ENCODE results near the gene SPDYE2B.
"Not testable (repeated sequence)": the region's sequence is repeated elsewhere in the genome, so short reads cannot be mapped to it uniquely, and the experiment has no call there.

Gene SPDYE2B

DNA sequence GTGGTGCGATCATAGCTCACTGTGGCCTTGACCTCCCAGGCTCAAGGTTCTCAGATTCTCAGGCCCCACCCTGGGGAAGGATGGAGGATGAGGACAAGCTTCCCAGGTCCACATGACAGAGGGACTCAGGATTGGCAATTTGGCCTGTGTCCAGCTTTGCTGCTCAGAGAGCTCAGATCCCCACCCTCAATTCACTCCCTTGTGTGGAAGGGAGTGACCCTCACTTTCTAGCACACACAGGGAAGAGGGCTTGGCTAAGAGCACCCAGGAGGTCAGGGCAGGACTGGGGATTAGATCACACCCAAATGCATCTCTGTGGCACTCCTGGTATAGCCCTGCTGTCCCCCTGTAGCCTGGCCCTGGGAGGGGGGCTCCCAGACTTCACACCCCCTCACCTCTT is 6.7 kb upstream of the SPDYE2B start:
- DNase-seq: not testable (repeated sequence)

DNA sequence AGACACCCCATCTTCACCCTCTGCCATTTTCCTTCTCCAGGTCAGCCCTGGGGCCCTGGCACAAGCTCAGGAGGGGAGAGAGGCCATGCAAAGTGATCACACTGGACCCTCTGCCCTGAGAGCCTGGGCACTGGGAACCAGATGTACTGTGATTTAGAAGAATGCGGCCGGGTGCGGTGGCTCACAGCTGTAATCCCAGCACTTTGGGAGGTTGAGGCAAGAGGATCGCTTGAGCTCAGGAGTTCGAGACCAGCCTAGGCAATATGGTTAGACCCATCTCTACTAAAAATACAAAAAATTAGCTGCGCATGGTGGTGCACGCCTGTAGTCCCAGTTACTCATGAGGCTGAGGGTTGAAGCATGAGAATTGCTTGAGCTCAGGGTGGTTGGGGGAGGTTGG is 2.3 kb upstream of the SPDYE2B start:
- DNase-seq: not testable (repeated sequence)

GRCh38 chr7:102664765-102665164 is 14.6 kb downstream of the SPDYE2B start:
- DNase-seq: not testable (repeated sequence)

- not testable (repeated sequence) for DNase-seq
Measured at GRCh38 chr7:102666850-102667249, 16.7 kb downstream of the SPDYE2B start.

GRCh38 chr7:102667523-102667922 is 17.4 kb downstream of the SPDYE2B start:
- DNase-seq: not testable (repeated sequence)

DNA sequence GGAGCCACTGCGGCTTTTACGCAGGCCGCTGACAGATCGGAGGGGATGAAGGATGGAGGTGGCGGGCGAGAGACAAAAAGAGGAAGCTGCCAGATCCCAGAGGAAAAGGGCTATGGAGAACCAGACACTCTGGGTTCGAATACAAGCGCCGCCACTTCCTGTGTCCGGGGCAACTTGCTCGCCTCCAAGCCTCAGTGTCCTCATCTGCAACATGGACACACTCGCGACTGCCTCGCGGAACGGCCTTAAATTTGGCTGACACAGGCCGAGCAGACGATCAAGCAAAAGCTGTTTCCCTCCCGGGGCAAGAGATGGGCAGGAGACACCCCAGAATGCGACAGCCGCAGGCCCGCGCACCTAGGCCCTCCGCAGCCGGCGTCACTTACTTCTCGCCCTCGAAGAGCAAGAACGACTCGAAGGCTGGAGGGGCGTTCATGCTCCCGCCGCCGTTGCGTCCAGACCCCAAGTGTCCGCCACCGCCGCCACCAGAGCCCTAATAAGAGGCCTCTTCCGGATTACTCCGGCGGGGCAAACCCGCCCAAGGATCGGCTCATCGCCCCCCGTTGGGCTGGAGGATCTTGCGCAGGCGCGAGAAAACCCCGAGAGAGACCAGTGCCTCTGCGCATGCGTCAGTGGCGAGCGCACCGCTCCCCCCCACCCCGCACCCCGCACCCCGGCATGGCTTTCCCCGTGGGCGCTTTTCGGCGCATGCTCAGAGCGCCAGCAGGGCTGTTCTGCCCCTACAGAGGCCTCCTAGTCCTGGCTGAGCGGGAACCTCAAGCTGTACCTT is 21.2 kb downstream of the SPDYE2B start, which contains the start of gene POLR2J2:
POLR2J2 (minus strand) TSS at position 498 of the 790 bp plus-strand sequence; CDS start at position 436, 62 bp downstream.
- DNase-seq: not testable (repeated sequence)

DNA sequence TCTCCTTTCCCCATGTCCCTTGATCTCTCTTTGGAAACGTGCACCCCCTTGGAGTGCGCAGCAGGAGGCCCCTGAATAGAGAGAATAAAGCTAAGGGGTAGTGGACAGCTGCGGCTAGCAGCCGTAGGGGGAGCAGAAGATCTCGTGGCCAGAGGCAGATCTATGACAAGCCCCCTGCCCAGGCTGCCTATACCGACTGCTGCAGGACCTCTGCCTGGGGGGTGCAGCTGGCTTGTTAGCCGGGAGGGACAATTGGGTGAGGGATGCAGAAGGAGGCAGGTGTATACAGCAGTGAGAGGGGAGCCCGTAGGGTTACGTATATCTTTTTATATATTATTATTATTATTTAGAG is 21.8 kb downstream of the SPDYE2B start:
- not testable (repeated sequence) for DNase-seq

GRCh38 chr7:102673447-102674067 is 23.4 kb downstream of the SPDYE2B start:
- not testable (repeated sequence) for DNase-seq

DNA sequence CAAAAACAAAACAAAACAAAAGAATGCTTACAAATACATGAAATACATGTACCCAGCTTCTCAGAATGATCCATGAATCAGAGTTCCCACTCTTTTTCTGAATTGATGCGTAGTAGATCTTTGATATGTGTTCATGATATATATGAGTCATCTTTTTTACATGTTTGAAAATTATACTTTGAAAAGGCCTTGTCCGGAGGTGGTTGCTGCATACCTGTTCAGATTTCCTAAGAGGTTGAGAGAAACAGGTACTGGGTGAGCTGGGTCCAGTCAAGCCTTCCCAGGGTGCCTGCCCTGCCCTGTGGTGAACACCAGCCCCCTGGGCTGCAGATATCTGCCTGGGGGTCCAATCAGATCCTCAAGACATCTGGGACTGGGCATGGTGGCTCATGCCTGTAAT is 25.4 kb downstream of the SPDYE2B start:
- not testable (repeated sequence) for DNase-seq

GRCh38 chr7:102680780-102681179 is 30.7 kb downstream of the SPDYE2B start:
- DNase-seq: not testable (repeated sequence)

GRCh38 chr7:102682560-102682959 is 32.4 kb downstream of the SPDYE2B start:
- not testable (repeated sequence) for DNase-seq

DNA sequence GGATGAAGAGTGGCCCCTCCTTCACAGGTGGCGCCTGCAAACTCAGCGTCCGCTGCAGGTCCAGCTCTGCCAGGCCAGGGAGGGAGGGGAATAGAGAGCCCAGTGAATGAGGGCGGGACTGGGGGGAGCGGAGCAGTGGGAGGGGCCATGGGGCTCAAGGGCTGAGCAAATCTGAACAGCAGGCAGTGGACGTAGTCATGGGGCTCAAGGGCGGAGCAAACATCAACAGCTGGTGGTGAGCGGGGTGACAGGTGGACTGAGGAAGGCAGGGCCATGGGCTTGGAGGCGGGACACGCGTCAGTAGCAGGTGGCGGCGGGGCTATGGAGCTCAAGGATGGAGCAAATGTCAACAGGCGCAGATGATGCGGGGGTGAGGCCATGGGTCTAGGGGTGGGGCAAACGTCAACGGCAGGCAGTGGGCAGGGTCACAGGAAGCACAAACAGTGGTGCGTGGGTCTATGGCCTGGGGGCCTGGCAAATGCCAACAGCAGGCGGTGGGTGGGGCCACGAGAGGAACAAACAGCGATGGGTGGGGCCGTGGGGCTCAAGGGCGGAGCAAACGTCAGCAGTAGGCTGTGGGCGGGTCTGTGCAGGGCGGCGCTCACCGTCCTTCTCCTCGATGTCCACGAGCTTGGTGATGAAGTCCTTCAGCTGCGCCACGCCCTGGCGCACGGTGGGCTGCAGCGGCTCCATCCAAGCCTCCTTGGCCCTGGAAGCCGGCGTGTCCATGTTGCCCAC is 38.3 kb downstream of the SPDYE2B start:
- DNase-seq: not testable (repeated sequence)

DNA sequence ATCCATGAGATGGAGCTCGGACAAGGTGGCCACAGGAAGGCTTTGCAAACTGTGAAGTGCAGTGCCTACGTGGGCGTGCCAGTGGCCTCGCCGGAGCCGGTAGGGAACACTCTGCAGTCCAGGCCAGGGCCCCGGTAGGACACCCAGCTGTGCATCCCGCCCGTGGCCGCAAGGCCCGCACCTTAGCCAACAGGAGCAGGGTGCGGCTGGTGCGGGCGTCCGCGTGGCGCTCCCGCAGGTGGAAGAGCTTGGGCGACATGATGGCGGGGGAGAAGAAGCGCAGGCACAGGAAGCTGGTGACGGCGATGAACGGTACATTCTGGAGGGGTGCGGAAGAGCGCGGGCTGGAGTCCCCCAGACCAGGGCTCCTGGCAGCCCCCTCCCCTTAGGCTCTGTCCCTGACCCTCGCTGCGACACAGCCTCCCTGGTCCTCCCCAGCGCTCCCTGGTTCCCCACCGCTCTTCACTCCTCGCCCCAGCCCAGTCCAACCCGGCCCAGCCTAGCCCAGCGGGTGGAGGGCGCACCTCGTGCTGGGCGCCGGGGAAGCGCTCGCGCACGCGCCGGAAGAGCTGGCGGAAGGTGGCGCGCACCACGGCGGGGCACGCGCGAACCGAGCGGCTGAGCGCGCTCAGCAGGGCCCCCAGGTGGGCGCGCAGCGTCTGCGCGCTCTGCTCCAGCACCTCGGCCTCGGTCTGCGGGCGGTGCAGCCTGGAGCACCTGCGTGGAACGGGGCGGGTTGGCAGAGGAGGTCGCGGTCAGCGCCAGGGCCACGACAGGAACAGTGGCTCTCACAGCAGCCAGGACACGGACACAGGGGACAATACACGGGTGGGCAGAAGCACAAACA is 39.5 kb downstream of the SPDYE2B start:
- DNase-seq: not testable (repeated sequence)

GRCh38 chr7:102690602-102691001 is 40.5 kb downstream of the SPDYE2B start:
- DNase-seq: not testable (repeated sequence)

DNA sequence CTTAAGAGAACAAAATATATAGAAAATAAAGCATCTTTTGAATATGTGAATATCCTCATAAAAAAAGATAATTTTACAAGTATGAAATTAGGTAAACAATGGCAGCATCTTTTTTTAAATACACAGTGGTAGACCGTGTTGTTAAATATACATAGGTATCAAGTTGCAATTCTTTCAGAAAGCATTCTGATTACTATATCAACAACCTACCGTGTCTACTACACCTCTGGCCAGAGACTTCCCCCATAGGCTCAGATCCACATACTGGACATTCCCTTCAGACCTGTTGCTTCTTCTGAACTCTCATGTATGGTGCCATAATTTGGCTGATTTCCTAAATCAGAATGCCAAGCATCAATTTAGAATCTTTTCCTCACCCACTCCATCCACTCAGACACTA is 43.9 kb downstream of the SPDYE2B start:
- not testable (repeated sequence) for DNase-seq

- DNase-seq: not testable (repeated sequence)
Measured at GRCh38 chr7:102695033-102695552, 45.0 kb downstream of the SPDYE2B start.

DNA sequence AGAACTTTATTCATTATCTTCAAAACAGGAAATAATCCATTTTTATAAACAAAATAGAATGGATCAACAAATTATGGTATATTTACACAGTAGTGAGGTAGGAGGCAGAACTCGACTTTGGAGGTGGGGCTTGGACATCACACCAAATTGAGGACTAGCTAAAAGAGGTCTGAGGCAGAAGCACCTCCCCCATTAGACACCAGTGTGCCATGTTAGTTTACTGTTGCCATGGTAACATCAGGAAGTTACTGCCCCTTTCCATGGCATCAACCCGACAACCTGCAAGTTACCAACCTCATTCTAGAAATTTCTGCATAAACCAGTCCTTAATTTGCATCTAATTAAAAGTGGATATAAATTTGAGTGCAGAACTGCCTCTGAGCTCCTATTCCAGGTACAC is 45.9 kb downstream of the SPDYE2B start:
- not testable (repeated sequence) for DNase-seq

DNA sequence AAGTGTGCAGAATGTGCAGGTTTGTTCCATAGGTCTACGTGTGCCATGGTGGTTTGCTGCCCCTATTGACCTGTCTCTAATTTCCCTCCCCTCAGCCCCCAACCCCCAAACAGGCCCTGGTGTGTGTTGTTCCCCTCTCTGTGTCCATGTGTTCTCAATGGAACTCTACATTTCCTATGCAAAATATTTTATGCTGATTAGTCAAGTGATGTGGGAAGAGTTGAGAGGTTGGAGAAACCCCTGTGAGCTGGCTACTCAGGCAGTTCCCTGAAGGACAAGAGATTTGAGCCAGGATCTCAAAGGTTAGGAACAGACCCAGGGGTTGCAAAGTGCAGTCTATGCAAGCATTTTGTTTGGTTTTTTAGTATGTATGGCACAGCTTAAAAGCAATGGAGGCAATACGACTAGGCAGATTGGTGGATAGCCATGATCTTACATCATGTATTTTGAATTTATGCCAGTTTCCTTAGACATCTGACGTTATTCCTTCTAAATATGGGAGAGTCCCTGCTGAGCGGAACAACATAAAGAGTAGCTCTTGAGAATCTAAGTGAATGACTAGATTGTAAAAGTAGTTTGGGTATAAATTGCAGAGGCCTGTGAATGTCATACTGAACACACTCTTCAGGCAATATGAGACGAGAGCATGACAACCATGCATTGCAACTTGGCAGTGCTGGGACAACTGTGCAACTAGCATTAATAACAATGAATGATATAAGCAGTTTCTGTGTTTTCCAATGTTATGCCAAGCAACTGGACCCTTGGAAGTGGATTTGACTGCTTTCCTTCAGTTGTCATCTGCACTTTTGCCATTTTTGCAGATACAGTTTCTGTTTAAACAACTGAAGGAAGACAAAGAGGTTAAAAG is 47.8 kb downstream of the SPDYE2B start:
- DNase-seq: not testable (repeated sequence)

DNA sequence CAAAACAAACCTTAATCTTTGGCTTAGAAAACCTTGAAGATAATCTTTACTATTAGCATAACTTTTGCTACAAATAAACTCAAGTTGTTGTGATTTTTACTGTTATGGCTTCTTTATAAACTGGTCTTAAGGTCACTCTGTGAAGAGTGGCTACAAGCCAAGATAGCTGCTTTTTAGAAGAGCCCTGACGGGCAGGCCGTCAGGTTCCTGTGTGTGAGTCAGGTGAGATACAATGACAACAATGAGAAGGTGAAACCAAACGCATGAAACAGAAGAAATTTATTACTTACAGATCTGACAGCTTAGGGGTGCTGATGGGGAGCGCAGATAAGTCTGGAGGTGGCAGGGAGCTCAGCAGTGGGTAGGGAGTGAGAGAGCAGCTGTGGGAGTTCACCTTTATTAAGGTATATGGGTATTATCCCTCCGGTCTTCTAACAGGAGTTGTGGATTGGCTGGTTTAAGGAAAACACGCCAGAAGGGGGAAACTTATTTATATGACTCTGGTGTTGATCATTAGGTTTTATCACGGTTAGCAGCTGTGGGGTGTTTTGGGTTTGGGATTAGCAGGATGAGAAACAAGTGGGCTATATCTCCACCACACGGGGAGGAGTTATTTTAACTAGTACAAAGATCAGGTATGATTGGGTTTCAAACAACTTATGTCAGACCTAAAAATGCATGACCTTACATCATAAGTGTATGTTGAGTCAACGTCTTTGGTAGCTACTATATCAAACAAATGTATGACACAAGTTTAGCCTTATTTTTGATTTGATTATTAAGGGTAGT is 49.0 kb downstream of the SPDYE2B start:
- DNase-seq: not testable (repeated sequence)

Measured in fibroblast of skin of abdomen (primary cell).